ENCODE measurements around the gene ASB7.

The ASB7 gene

GRCh38 chr15:100667405-100668347 lies 65.3 kb downstream of the ASB7 start:
- H3K27ac ChIP-seq (ENCODE audit: low read length) = no peak overlapping the region
- no peak overlapping the region for H3K4me2 ChIP-seq (ENCODE audit: low read depth, low read length)
- H3K9ac ChIP-seq (ENCODE audit: low read length) = no peak overlapping the region
- no peaks in the 10 kb centered on the region for H3K79me2 ChIP-seq (ENCODE audit: low read length)
- TF ChIP-seq EZH2phosphoT487 (IDR thresholded peaks at IDR 0.05; ENCODE audit: low read length) = no peak
- no peak for TF ChIP-seq EZH2 (optimal IDR thresholded peaks at IDR 0.05; ENCODE audit: low read depth, low read length)
- TF ChIP-seq, protein P1, sequence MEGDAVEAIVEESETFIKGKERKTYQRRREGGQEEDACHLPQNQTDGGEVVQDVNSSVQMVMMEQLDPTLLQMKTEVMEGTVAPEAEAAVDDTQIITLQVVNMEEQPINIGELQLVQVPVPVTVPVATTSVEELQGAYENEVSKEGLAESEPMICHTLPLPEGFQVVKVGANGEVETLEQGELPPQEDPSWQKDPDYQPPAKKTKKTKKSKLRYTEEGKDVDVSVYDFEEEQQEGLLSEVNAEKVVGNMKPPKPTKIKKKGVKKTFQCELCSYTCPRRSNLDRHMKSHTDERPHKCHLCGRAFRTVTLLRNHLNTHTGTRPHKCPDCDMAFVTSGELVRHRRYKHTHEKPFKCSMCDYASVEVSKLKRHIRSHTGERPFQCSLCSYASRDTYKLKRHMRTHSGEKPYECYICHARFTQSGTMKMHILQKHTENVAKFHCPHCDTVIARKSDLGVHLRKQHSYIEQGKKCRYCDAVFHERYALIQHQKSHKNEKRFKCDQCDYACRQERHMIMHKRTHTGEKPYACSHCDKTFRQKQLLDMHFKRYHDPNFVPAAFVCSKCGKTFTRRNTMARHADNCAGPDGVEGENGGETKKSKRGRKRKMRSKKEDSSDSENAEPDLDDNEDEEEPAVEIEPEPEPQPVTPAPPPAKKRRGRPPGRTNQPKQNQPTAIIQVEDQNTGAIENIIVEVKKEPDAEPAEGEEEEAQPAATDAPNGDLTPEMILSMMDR (IDR thresholded peaks at IDR 0.05; ENCODE audit: low read length) = no peak
- no peaks in the 10 kb centered on the region for H3F3A ChIP-seq (ENCODE audit: insufficient read depth, low read length)
- H2AFZ ChIP-seq (ENCODE audit: low read length) = no peak overlapping the region
- no peaks in the 10 kb centered on the region for H3K9me2 ChIP-seq (replicated peaks; ENCODE audit: insufficient read depth, low read length)
- no peaks in the 10 kb centered on the region for H3K4me1 ChIP-seq (ENCODE audit: low read length)
- no peaks in the 10 kb centered on the region for H3K36me3 ChIP-seq (replicated peaks; ENCODE audit: insufficient read depth, low read length)
- H3K27me3 ChIP-seq (replicated peaks; ENCODE audit: insufficient read depth, low read length) = no peaks in the 10 kb centered on the region
- no peak overlapping the region for H3K4me3 ChIP-seq (ENCODE audit: low read length)
- no peaks in the 10 kb centered on the region for H4K20me1 ChIP-seq (ENCODE audit: insufficient read depth, low read length)
- no peaks in the 10 kb centered on the region for H3K9me3 ChIP-seq (replicated peaks; ENCODE audit: insufficient read depth, low read length)
- DNase-seq = no peak

GRCh38 chr15:100668348-100668745 lies 66.0 kb downstream of the ASB7 start:
- H3K27ac ChIP-seq (ENCODE audit: low read length) = no peak overlapping the region

GRCh38 chr15:100669260-100669659 lies 66.9 kb downstream of the ASB7 start:
- no peak for DNase-seq
- Histone ChIP-seq H3K36me3 (replicated peaks; ENCODE audit: insufficient read depth, low read length) (no peaks in the 10 kb centered on the region), H3K4me2 (ENCODE audit: low read depth, low read length) (no peak overlapping the region), H3K9me2 (replicated peaks; ENCODE audit: insufficient read depth, low read length) (no peaks in the 10 kb centered on the region), H3F3A (ENCODE audit: insufficient read depth, low read length) (no peaks in the 10 kb centered on the region), H3K9ac (ENCODE audit: low read length) (no peak overlapping the region), H4K20me1 (ENCODE audit: insufficient read depth, low read length) (no peaks in the 10 kb centered on the region), H3K4me3 (ENCODE audit: low read length) (no peak overlapping the region), H3K79me2 (ENCODE audit: low read length) (no peaks in the 10 kb centered on the region), H3K4me1 (ENCODE audit: low read length) (no peaks in the 10 kb centered on the region), H3K9me3 (replicated peaks; ENCODE audit: insufficient read depth, low read length) (no peaks in the 10 kb centered on the region), H3K27me3 (replicated peaks; ENCODE audit: insufficient read depth, low read length) (no peaks in the 10 kb centered on the region), H2AFZ (ENCODE audit: low read length) (no peak overlapping the region), H3K27ac (ENCODE audit: low read length) (no peak overlapping the region)
- no peak for TF ChIP-seq EZH2 (optimal IDR thresholded peaks at IDR 0.05; ENCODE audit: low read depth, low read length)
- TF ChIP-seq, protein P1 (IDR thresholded peaks at IDR 0.05; ENCODE audit: low read length) = no peak
- no peak for TF ChIP-seq EZH2phosphoT487 (IDR thresholded peaks at IDR 0.05; ENCODE audit: low read length)

More at GRCh38 chr15:100668348-100668745, 66.0 kb downstream of the ASB7 start:
- no peaks in the 10 kb centered on the region for H3K9me3 ChIP-seq (replicated peaks; ENCODE audit: insufficient read depth, low read length)
- no peak overlapping the region for H3K4me2 ChIP-seq (ENCODE audit: low read depth, low read length)
- H3K4me1 ChIP-seq (ENCODE audit: low read length) = no peaks in the 10 kb centered on the region
- no peak overlapping the region for H3K9ac ChIP-seq (ENCODE audit: low read length)
- no peak overlapping the region for H2AFZ ChIP-seq (ENCODE audit: low read length)
- TF ChIP-seq EZH2phosphoT487 (IDR thresholded peaks at IDR 0.05; ENCODE audit: low read length) (no peak), EZH2 (optimal IDR thresholded peaks at IDR 0.05; ENCODE audit: low read depth, low read length) (no peak)
- TF ChIP-seq, protein P1 (IDR thresholded peaks at IDR 0.05; ENCODE audit: low read length) = no peak
- H3K36me3 ChIP-seq (replicated peaks; ENCODE audit: insufficient read depth, low read length) = no peaks in the 10 kb centered on the region
- H3K9me2 ChIP-seq (replicated peaks; ENCODE audit: insufficient read depth, low read length) = no peaks in the 10 kb centered on the region
- H3F3A ChIP-seq (ENCODE audit: insufficient read depth, low read length) = no peaks in the 10 kb centered on the region
- no peaks in the 10 kb centered on the region for H3K79me2 ChIP-seq (ENCODE audit: low read length)
- H4K20me1 ChIP-seq (ENCODE audit: insufficient read depth, low read length) = no peaks in the 10 kb centered on the region
- H3K27me3 ChIP-seq (replicated peaks; ENCODE audit: insufficient read depth, low read length) = no peaks in the 10 kb centered on the region
- no peak overlapping the region for H3K4me3 ChIP-seq (ENCODE audit: low read length)
- no peak for DNase-seq
